Measurements from ENCODE around the gene IQSEC1.

Gene IQSEC1

DNA sequence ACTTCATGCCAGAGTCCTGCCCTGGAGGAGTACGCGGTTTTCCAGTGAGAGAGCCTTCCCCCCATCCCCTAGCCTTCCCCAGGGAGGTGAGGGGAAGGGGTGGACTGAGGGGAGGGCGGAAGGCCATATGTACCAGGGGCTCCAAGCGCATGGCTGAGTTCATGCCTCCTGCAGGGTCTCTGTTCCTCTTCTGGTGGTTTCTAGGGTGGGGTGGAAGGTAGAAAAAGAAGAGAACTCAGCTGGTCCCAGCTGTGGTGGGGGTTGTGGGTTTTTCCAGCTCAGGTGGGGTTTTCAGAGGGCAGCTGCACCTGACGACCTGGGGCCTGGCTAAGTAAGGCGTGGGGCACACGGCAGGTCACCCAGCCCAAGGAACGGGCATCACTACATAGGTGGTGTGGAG lies 10.7 kb upstream of the IQSEC1 start:
- CTCF ChIA-PET = interaction anchor here (1.2 to 1.3 kb wide), 2 partner anchors 8 to 34 kb away, joined by 4 to 11 read pairs; no protein-coding TSS in a partner anchor
- no peaks in the 10 kb centered on the region for H3K27me3 ChIP-seq (replicated peaks in 2 of 5; ENCODE audit: control insufficient read depth in 4 of 5, insufficient read depth in 5 of 5, low read length in 4 of 5)

DNA sequence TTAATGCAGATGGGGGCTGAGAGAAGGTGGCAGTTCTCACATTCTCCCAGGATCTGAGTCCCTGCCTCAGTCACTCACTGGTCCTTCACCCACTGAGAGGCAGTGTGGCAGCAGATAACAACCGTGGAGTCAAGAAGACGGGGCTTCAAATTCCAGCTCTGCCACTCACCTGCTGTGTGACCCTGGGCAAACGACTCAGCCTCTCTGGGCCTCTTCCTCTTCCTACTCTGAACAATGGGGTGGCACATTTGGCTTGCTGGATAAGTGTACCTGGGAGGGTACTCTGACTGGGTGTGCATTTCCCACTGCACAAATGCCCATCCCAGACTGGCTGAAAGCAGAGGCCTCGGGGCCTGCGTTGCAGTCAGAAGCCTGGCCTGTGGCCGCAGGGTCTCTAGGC lies 10.0 kb upstream of the IQSEC1 start:
- ChIA-PET POLR2A (no interaction called here), CTCF (interaction anchor here (1.3 kb wide), 1 partner anchor 9 kb away, joined by 11 read pairs; no protein-coding TSS in a partner anchor)
- WGBS (ENCODE audit: insufficient coverage) = 98% methylated on average over 6 of the region's 6 CpGs
- Histone ChIP-seq H3K4me3 (ENCODE audit: control insufficient read depth in 1 of 7, extremely low read depth in 1 of 7, insufficient read depth in 4 of 7, low read depth in 2 of 7, low read length in 6 of 7) (no peak overlapping the region), H3K27ac (ENCODE audit: insufficient read depth in 1 of 2, low read depth in 1 of 2, low read length in 2 of 2, poor library complexity in 1 of 2, severe bottlenecking in 2 of 2) (no peak overlapping the region), H3K36me3 (ENCODE audit: control insufficient read depth in 4 of 4, insufficient read depth in 4 of 4, low read length in 3 of 4) (no peaks in the 10 kb centered on the region), H3K9me3 (ENCODE audit: control extremely low read depth in 1 of 5, control insufficient read depth in 4 of 5, insufficient read depth in 2 of 5, low read depth in 1 of 5, low read length in 4 of 5) (no peaks in the 10 kb centered on the region), H3K27me3 (replicated peaks in 2 of 5; ENCODE audit: control insufficient read depth in 4 of 5, insufficient read depth in 5 of 5, low read length in 4 of 5) (no peaks in the 10 kb centered on the region), H3K4me1 (ENCODE audit: control extremely low read depth in 1 of 4, control insufficient read depth in 4 of 4, insufficient read depth in 4 of 4, low read length in 3 of 4) (peaks cover 0 to 29% (median 16%) of the 10 kb centered on the region in 4 experiments)
- DNase-seq = no peak

More for the DNA sequence above, 10.7 kb upstream of the IQSEC1 start:
- no peak overlapping the region for H3K4me3 ChIP-seq (ENCODE audit: control insufficient read depth in 1 of 7, extremely low read depth in 1 of 7, insufficient read depth in 4 of 7, low read depth in 2 of 7, low read length in 6 of 7)
- 100% methylated on average over 3 of the region's 8 CpGs for WGBS (ENCODE audit: insufficient coverage)
- H3K4me1 ChIP-seq (ENCODE audit: control extremely low read depth in 1 of 4, control insufficient read depth in 4 of 4, insufficient read depth in 4 of 4, low read length in 3 of 4) = peaks cover 0 to 32% (median 18%) of the 10 kb centered on the region in 4 experiments
- no peaks in the 10 kb centered on the region for H3K36me3 ChIP-seq (ENCODE audit: control insufficient read depth in 4 of 4, insufficient read depth in 4 of 4, low read length in 3 of 4)
- H3K9me3 ChIP-seq (ENCODE audit: control extremely low read depth in 1 of 5, control insufficient read depth in 4 of 5, insufficient read depth in 2 of 5, low read depth in 1 of 5, low read length in 4 of 5) = no peaks in the 10 kb centered on the region
- no peak for DNase-seq
- POLR2A ChIA-PET = no interaction called here
- H3K27ac ChIP-seq (ENCODE audit: insufficient read depth in 1 of 2, low read depth in 1 of 2, low read length in 2 of 2, poor library complexity in 1 of 2, severe bottlenecking in 2 of 2) = no peak overlapping the region

DNA sequence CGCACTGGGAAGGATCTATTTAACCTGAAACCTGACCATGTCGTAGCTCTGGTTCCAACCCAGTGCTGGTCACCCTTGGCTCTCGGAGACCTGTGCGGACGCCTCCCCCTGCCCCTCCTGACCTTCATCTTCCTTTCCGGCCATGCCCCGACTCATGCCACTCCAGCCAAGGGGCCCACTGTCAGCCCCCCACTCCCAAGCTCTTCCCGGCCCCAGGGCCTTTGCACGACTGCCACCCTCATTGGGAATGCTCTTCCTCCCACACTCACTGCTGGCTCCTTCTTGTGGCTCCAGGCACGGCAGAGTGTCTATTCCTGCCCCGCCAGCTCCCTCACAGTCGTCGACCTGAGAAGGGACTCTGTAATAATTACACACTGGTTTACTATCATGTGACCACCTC lies 9.4 kb upstream of the IQSEC1 start:
- ChIA-PET POLR2A (no interaction called here), CTCF (no interaction called here)
- Histone ChIP-seq H3K4me3 (ENCODE audit: control insufficient read depth in 1 of 7, extremely low read depth in 1 of 7, insufficient read depth in 4 of 7, low read depth in 2 of 7, low read length in 6 of 7) (no peak overlapping the region), H3K27me3 (replicated peaks in 2 of 5; ENCODE audit: control insufficient read depth in 4 of 5, insufficient read depth in 5 of 5, low read length in 4 of 5) (no peaks in the 10 kb centered on the region), H3K9me3 (ENCODE audit: control extremely low read depth in 1 of 5, control insufficient read depth in 4 of 5, insufficient read depth in 2 of 5, low read depth in 1 of 5, low read length in 4 of 5) (no peaks in the 10 kb centered on the region), H3K27ac (ENCODE audit: insufficient read depth in 1 of 2, low read depth in 1 of 2, low read length in 2 of 2, poor library complexity in 1 of 2, severe bottlenecking in 2 of 2) (no peak overlapping the region), H3K36me3 (ENCODE audit: control insufficient read depth in 4 of 4, insufficient read depth in 4 of 4, low read length in 3 of 4) (no peaks in the 10 kb centered on the region), H3K4me1 (ENCODE audit: control extremely low read depth in 1 of 4, control insufficient read depth in 4 of 4, insufficient read depth in 4 of 4, low read length in 3 of 4) (peaks cover 0 to 23% (median 10%) of the 10 kb centered on the region in 4 experiments)
- no peak for DNase-seq
- WGBS (ENCODE audit: insufficient coverage) = 90% methylated on average over 9 of the region's 13 CpGs

DNA sequence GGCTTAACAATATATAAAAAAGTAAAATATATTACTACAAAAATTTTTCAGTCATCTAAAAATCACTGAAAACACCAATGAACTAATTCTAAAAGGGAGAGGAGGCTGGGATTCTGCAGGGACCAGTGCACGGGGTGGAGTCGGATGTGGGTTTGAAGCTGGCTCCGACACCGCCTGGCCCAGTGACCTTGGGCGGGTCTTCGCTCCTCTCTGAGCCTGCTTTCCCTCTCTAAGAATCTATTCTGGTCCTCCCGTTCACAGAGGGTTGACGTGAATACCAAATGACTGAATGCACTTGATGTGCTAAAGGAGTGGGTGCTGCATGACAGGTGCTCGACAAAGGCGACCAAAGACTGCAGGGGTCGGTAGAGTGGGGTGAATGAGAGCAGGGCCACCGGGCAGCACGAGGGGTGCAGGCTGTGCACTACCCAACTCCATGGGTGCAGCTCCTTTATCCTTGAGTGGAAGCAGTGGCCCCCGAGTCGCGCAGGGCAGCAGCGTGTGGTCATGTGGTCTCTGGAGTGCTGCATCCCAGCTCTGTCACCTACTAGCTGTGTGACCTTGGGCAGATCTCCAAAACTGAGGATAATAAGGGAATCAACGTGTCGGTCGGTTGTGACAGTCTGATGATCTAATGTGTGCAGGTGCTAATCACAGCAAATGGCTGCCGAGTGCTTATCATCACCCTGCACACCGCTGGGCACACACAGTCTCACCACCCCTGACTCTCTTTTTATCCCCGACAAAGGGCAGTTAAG lies 8.6 kb upstream of the IQSEC1 start:
- no peak for DNase-seq
- Histone ChIP-seq H3K4me1 (ENCODE audit: control extremely low read depth in 1 of 4, control insufficient read depth in 4 of 4, insufficient read depth in 4 of 4, low read length in 3 of 4) (peaks cover 0 to 14% (median 4%) of the 10 kb centered on the region in 4 experiments), H3K9me3 (ENCODE audit: control extremely low read depth in 1 of 5, control insufficient read depth in 4 of 5, insufficient read depth in 2 of 5, low read depth in 1 of 5, low read length in 4 of 5) (no peaks in the 10 kb centered on the region), H3K4me3 (ENCODE audit: control insufficient read depth in 1 of 7, extremely low read depth in 1 of 7, insufficient read depth in 4 of 7, low read depth in 2 of 7, low read length in 6 of 7) (no peak overlapping the region), H3K36me3 (ENCODE audit: control insufficient read depth in 4 of 4, insufficient read depth in 4 of 4, low read length in 3 of 4) (no peaks in the 10 kb centered on the region), H3K27me3 (replicated peaks in 2 of 5; ENCODE audit: control insufficient read depth in 4 of 5, insufficient read depth in 5 of 5, low read length in 4 of 5) (no peaks in the 10 kb centered on the region), H3K27ac (ENCODE audit: insufficient read depth in 1 of 2, low read depth in 1 of 2, low read length in 2 of 2, poor library complexity in 1 of 2, severe bottlenecking in 2 of 2) (no peak overlapping the region)
- ChIA-PET POLR2A (no interaction called here), CTCF (interaction anchor here (0.6 to 1.5 kb wide), 3 partner anchors 9 to 561 kb away, joined by 3 to 11 read pairs (median 3); no protein-coding TSS in a partner anchor)
- WGBS (ENCODE audit: insufficient coverage) = 90% methylated on average over 20 of the region's 23 CpGs

DNA sequence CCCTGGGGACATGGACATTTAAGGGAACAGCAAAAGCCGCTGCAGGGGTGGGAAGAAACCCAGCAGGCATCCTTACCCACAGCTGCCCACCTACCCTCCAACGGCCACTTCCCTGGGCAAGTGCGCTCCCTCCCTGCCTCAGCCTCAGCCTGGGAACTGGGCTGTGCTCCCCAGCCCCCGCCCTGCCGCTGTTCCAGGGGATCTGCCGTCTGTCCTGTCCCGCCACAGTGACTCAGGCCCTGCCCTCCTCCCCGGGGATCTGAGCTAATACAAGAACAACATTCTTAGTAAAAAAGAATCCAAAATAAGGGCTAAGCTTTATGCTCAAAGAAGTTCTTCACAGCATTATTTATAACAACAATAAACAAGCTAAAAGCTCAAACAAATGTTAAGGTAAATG lies 7.4 kb upstream of the IQSEC1 start:
- POLR2A ChIA-PET = no interaction called here

DNA sequence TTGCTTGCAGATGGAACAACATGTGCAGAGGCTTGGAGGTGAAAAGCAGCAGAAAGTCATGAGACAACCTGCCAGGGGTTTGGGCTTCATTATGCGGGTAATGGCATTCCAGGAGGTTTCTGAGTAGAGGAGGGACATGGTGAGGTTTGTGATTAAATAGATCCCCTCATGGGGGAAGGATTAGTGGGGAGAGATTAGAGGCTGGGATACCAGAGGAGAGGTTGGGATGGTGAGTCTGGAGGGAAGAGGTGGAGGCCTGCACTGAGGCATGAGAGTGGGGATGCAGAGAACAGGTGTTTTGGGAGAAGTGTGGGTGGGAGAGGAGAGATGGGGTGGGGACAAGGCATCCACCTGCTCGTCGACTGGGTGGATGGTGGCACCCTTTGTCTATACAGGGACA lies 6.8 kb upstream of the IQSEC1 start:
- no peak for DNase-seq
- H3K4me3 ChIP-seq (ENCODE audit: control insufficient read depth in 1 of 7, extremely low read depth in 1 of 7, insufficient read depth in 4 of 7, low read depth in 2 of 7, low read length in 6 of 7) = no peak overlapping the region
- no peak overlapping the region for H3K27ac ChIP-seq (ENCODE audit: insufficient read depth in 1 of 2, low read depth in 1 of 2, low read length in 2 of 2, poor library complexity in 1 of 2, severe bottlenecking in 2 of 2)
- peaks cover 0 to 11% (median 0%) of the 10 kb centered on the region in 5 experiments for H3K27me3 ChIP-seq (replicated peaks in 2 of 5; ENCODE audit: control insufficient read depth in 4 of 5, insufficient read depth in 5 of 5, low read length in 4 of 5)
- ChIA-PET CTCF (interaction anchor here (1.5 kb wide), 1 partner anchor 11 kb away, joined by 11 read pairs; no protein-coding TSS in a partner anchor), POLR2A (no interaction called here)
- H3K4me1 ChIP-seq (ENCODE audit: control extremely low read depth in 1 of 4, control insufficient read depth in 4 of 4, insufficient read depth in 4 of 4, low read length in 3 of 4) = peaks cover 0 to 3% (median 0%) of the 10 kb centered on the region in 4 experiments
- H3K9me3 ChIP-seq (ENCODE audit: control extremely low read depth in 1 of 5, control insufficient read depth in 4 of 5, insufficient read depth in 2 of 5, low read depth in 1 of 5, low read length in 4 of 5) = no peaks in the 10 kb centered on the region
- H3K36me3 ChIP-seq (ENCODE audit: control insufficient read depth in 4 of 4, insufficient read depth in 4 of 4, low read length in 3 of 4) = no peaks in the 10 kb centered on the region
- 100% methylated on average over 1 of the region's 3 CpGs for WGBS (ENCODE audit: insufficient coverage)

More for the DNA sequence above, 7.4 kb upstream of the IQSEC1 start:
- no peak overlapping the region for H3K4me3 ChIP-seq (ENCODE audit: control insufficient read depth in 1 of 7, extremely low read depth in 1 of 7, insufficient read depth in 4 of 7, low read depth in 2 of 7, low read length in 6 of 7)
- peaks cover 0 to 6% (median 0%) of the 10 kb centered on the region in 5 experiments for H3K27me3 ChIP-seq (replicated peaks in 2 of 5; ENCODE audit: control insufficient read depth in 4 of 5, insufficient read depth in 5 of 5, low read length in 4 of 5)
- CTCF ChIA-PET = interaction anchor here (0.9 to 1.5 kb wide), 2 partner anchors 11 to 96 kb away, joined by 3 to 11 read pairs; no protein-coding TSS in a partner anchor
- H3K4me1 ChIP-seq (ENCODE audit: control extremely low read depth in 1 of 4, control insufficient read depth in 4 of 4, insufficient read depth in 4 of 4, low read length in 3 of 4) = peaks cover 0 to 3% (median 0%) of the 10 kb centered on the region in 4 experiments
- WGBS (ENCODE audit: insufficient coverage) = 96% methylated on average over 5 of the region's 8 CpGs
- no peaks in the 10 kb centered on the region for H3K9me3 ChIP-seq (ENCODE audit: control extremely low read depth in 1 of 5, control insufficient read depth in 4 of 5, insufficient read depth in 2 of 5, low read depth in 1 of 5, low read length in 4 of 5)
- no peak for DNase-seq
- no peaks in the 10 kb centered on the region for H3K36me3 ChIP-seq (ENCODE audit: control insufficient read depth in 4 of 4, insufficient read depth in 4 of 4, low read length in 3 of 4)
- no peak overlapping the region for H3K27ac ChIP-seq (ENCODE audit: insufficient read depth in 1 of 2, low read depth in 1 of 2, low read length in 2 of 2, poor library complexity in 1 of 2, severe bottlenecking in 2 of 2)

DNA sequence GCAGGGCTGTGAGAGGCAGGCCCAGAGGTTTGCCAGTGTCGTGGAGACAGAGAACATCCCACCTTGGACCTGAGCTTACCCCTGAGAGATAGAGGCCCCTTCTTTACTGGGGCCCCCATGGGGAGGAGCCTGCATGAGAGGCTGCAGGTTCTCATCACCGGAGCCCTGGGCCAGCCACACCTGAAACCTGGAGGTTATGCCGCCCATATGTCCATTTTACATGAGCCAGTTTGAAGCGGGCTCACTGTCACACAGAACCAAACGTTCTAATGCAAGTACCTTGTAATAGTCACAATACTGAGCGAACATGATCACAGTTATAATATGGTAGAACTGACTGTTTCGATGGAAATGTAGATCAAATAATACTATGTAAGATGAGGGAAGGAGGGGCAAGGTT lies 6.3 kb upstream of the IQSEC1 start:
- no peak overlapping the region for H3K4me3 ChIP-seq (ENCODE audit: control insufficient read depth in 1 of 7, extremely low read depth in 1 of 7, insufficient read depth in 4 of 7, low read depth in 2 of 7, low read length in 6 of 7)
- H3K27me3 ChIP-seq (replicated peaks in 2 of 5; ENCODE audit: control insufficient read depth in 4 of 5, insufficient read depth in 5 of 5, low read length in 4 of 5) = peaks cover 0 to 16% (median 2%) of the 10 kb centered on the region in 5 experiments
- H3K4me1 ChIP-seq (ENCODE audit: control extremely low read depth in 1 of 4, control insufficient read depth in 4 of 4, insufficient read depth in 4 of 4, low read length in 3 of 4) = peaks cover 0 to 3% (median 0%) of the 10 kb centered on the region in 4 experiments
- no peaks in the 10 kb centered on the region for H3K9me3 ChIP-seq (ENCODE audit: control extremely low read depth in 1 of 5, control insufficient read depth in 4 of 5, insufficient read depth in 2 of 5, low read depth in 1 of 5, low read length in 4 of 5)
- H3K36me3 ChIP-seq (ENCODE audit: control insufficient read depth in 4 of 4, insufficient read depth in 4 of 4, low read length in 3 of 4) = no peaks in the 10 kb centered on the region
- no peak overlapping the region for H3K27ac ChIP-seq (ENCODE audit: insufficient read depth in 1 of 2, low read depth in 1 of 2, low read length in 2 of 2, poor library complexity in 1 of 2, severe bottlenecking in 2 of 2)
- ChIA-PET CTCF (no interaction called here), POLR2A (no interaction called here)
- DNase-seq = no peak
- 93% methylated on average over 6 of the region's 7 CpGs for WGBS (ENCODE audit: insufficient coverage)
